Spinal cord (tissue), 10 donors: ENCODE data around the gene DNAH8. TPM values are rescaled to one million over a fixed set of nuclear protein-coding genes. Genes with fewer than 3 reads are reported as not detected.

Experiments
- DNase-seq, 6 donors: peaks; one replicate each; pipeline versions ENCODE4 v3.0.0 to v3.0.0-alpha.2; 2013 to 2015; ENCODE audit warnings: low spot score in 6 of 6, low read depth in 4 of 6
- H3K27ac ChIP-seq: one replicate; pipeline ENCODE4 v1.5.1; 2013; ENCODE audit warnings: low read depth, low read length, control low read depth
- H3K27me3 ChIP-seq: one replicate; pipeline ENCODE4 v1.6.1; 2013; ENCODE audit warnings: low read length; ENCODE audit not compliant: control insufficient read depth, insufficient read depth
- H3K36me3 ChIP-seq: one replicate; pipeline ENCODE4 v1.6.1; 2013; ENCODE audit warnings: low read length; ENCODE audit not compliant: control insufficient read depth, insufficient read depth
- H3K4me1 ChIP-seq: one replicate; pipeline ENCODE4 v1.6.1; 2013; ENCODE audit warnings: low read length; ENCODE audit not compliant: control insufficient read depth, insufficient read depth
- H3K4me3 ChIP-seq: one replicate; pipeline ENCODE4 v1.5.1; 2013; ENCODE audit warnings: low read depth, low read length, control low read depth
- H3K9me3 ChIP-seq: one replicate; pipeline ENCODE4 v1.6.1; 2013; ENCODE audit warnings: low read length; ENCODE audit not compliant: control insufficient read depth, insufficient read depth
- WGBS: methylation state at CpG from one replicate; pipeline ENCODE4 v1.1.5; 2013; ENCODE audit warnings: missing lambda C conversion rate; ENCODE audit not compliant: insufficient coverage; 5-methylcytosine and 5-hydroxymethylcytosine counted together
- polyA plus RNA-seq, 2 donors: library from polyadenylated mRNA; unstranded; fragments of 120-200 nt; gene quantifications; one replicate each; pipeline ENCODE4 v1.2.1, GENCODE V29; 2013; ENCODE audit not compliant: insufficient read length in 2 of 2
- total RNA-seq, 2 donors: library from RNA; depleted of rRNA in 1 of 2; stranded (reverse); fragments of 120-200 nt in 1 of 2; fragments of >200 nt in 1 of 2; gene quantifications; one replicate each; pipeline versions ENCODE4 v1.2.3 to v1.2.4, GENCODE V29; 2013 to 2014
- donor health status: healthy.

The DNAH8 gene
- total and polyA plus RNA-seq, 4 donors = 0.03 to 0.17 (median 0.08) TPM

DNA sequence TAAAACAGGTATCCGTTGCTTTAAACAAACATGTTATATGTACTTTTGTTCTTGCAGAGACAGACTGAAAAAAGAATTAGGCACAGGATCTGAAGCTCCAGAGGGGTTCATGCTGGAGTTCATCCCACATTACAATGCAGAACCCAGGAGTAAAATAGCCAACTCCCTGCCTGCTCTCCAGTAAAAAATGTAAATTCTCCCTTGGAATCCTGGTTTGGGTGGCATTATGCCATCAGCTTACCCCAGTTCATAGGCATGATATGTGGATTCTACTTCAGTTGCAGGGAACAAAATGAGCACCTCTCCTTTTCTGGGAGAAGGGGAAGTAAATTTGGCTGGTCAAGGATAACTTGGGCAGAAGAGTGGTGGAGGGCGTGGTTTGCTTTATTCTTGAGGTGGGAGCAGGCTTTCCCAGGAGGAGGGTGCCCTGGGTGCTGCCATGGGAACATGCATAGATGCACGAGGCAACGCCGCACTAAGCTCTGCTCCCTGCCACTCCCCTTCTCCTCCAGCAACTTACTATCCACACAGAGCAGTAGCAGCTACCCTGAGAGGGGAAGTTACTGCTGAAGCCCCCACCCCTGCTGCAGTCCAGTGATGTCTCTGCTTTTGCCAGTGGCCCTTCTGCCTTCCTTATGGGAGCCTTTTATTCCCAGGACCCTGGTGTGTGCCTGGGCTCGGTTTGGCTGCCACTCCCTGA, 261.8 kb downstream of the DNAH8 start:
- Histone ChIP-seq H3K9me3 (no peaks in the 10 kb centered on the region), H3K4me3 (no peak overlapping the region), H3K36me3 (no peaks in the 10 kb centered on the region), H3K27me3 (no peaks in the 10 kb centered on the region), H3K27ac (no peak overlapping the region), H3K4me1 (peaks cover 5% of the 10 kb centered on the region)
- peak in 1 of 6 donors; percentile 59 for DNase-seq
- 38% methylated on average over 2 of the region's 6 CpGs for WGBS

DNA sequence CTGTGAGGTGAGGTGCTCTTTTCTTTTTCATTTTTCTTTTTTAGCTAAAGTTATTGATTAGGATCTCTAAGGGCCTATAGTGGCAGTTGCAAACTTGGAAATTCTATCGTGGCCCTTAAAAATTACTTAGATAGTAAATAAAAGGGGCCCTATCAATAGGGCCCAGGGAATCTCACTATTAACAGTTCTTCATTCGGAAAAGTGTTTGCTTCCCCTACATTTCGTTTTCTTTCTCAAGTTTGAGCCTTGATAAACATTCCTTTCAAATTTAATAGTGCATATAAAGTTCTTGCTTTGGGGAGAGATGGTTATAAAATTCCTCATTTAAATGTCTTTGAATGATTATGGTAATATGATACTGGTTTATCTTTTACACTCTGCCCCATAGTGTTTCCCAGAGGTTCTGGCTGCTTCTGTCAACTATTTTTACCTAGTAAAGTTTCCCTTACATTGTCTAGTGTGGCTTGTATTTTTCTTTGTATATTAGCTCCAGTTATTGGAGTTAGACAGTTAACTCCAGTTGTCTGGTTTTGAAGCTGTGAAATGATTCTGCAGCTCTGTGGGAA, 263.1 kb downstream of the DNAH8 start:
- Histone ChIP-seq H3K27ac (no peak overlapping the region), H3K36me3 (no peaks in the 10 kb centered on the region), H3K4me1 (peaks cover 5% of the 10 kb centered on the region), H3K9me3 (no peaks in the 10 kb centered on the region), H3K4me3 (no peak overlapping the region), H3K27me3 (no peaks in the 10 kb centered on the region)
- no CpG with 5 or more reads among the region's 3 CpGs for WGBS
- no peak for DNase-seq

DNA sequence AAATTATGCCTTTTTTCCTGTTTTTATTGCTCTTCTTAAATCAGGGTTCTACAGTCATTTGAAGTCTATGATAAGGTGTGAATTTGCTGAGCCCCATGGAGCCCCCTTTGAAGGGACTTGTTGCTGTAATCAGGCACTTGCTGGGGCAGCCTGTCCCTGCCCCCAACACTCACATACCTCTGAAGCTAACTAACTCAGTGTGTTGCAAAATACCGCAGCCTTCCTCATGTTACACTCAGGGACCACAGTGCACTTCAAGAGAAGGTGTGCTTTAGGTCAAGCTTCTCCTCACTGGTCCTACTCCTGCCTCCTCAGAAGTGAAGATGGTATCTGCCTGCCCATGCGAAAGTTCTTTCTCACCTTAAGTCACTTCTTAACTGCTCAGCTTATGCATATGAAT, 267.4 kb downstream of the DNAH8 start:
- H3K36me3 ChIP-seq = no peaks in the 10 kb centered on the region
- H3K27me3 ChIP-seq = no peaks in the 10 kb centered on the region
- H3K27ac ChIP-seq = no peak overlapping the region
- H3K4me3 ChIP-seq = no peak overlapping the region
- H3K4me1 ChIP-seq = no peaks in the 10 kb centered on the region
- no peaks in the 10 kb centered on the region for H3K9me3 ChIP-seq
- WGBS = 68% methylated on average over 2 of the region's 2 CpGs
- no peak for DNase-seq

DNA sequence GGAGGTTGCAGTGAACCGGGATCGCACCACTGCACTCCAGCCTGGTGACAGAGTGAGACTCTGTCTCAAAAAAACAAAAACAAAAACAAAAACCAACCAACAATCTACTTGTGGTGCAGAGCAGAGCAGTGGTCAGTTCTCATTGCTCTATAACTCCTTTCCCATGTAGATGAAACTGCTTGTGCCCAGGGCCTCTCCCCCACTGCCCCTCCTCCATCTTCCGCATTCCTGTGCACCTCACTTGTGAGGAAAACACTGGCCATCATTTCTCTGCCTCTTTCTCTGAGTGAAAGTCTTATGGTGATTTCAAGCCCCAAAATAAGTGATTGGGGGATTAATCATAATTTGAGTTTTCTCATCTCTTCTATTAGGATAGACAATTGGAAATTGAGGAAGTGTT, 269.6 kb downstream of the DNAH8 start:
- Histone ChIP-seq H3K4me3 (no peak overlapping the region), H3K9me3 (no peaks in the 10 kb centered on the region), H3K27ac (no peak overlapping the region), H3K4me1 (no peaks in the 10 kb centered on the region), H3K36me3 (no peaks in the 10 kb centered on the region), H3K27me3 (peaks cover 2% of the 10 kb centered on the region)
- WGBS = no CpG with 5 or more reads among the region's 3 CpGs
- no peak for DNase-seq

DNA sequence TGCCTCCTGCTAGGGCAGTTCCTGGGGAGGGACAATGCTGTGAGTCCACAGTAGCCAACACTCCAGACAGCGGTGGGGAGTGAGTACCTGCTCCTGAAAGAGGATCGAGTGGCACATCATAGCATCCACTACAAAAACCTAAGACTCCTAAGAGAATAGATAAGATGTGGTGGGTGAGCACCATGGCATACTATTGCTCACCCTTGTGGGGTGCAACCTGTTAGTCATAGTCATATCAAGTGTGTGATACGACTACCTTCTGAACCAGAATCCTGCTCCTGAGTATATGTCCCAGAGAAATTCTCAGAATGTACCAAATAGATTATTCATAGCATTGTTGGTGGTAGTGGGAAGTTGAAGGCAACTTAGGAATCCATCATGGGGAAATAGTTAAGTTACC, 270.7 kb downstream of the DNAH8 start:
- Histone ChIP-seq H3K9me3 (no peaks in the 10 kb centered on the region), H3K27ac (no peak overlapping the region), H3K4me1 (no peaks in the 10 kb centered on the region), H3K27me3 (peaks cover 2% of the 10 kb centered on the region), H3K4me3 (no peak overlapping the region), H3K36me3 (no peaks in the 10 kb centered on the region)
- no CpG with 5 or more reads among the region's 3 CpGs for WGBS
- DNase-seq = no peak

DNA sequence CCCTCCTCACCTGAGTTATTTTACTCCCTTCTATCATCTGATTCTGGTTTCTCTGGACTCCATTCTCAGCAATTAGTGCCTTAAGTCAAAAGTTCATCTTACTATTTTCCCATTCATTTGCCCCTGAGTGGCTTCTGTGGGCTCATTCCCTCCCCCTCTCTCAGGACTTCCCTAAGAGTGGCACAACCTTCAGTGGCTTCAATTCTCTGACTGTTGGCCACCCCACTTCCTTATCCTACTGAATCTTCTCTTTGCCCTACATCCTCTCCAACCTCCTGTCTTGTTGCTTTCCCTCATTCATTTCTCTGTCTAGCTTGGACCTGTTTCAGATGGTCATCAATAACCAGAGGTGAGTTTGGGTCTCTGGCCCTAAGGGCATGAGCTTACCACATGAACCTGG, 272.4 kb downstream of the DNAH8 start:
- H3K27me3 ChIP-seq = peaks cover 2% of the 10 kb centered on the region
- DNase-seq = no peak
- no peaks in the 10 kb centered on the region for H3K9me3 ChIP-seq
- H3K4me3 ChIP-seq = no peak overlapping the region
- H3K36me3 ChIP-seq = no peaks in the 10 kb centered on the region
- no peaks in the 10 kb centered on the region for H3K4me1 ChIP-seq
- no peak overlapping the region for H3K27ac ChIP-seq

DNA sequence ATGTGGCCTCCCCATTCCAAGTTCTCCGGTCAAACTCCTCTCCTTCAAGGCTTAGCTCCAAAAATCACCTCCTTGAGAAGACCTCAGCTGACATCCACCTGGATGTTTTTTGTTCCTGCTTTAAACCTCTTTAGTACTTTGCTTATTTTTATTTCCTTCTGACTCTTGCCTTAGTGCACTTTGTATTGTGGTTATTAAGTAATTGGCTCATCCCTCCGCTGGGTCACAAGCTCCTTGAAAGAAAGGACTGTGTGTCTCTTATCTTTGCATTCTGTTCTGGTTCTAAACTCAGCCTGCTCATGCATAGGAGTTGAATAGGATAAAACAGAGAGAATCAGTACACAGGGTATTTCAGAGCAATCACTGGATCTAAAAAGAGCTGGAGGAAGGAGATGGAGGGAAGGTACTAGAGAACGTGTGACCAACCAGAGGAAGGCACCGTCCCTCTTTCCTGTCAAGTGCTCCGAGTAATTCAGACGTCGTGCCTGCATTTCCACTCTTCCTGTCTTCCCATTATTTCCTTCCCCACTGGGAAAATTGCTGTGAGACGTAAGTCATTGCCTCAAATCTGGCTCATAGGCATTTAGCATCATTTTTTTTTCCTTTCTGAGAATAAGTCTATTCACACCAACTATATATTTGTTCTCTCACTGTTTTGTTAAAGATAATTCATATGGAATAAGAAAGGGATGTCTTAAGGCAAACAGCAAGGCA, 273.8 kb downstream of the DNAH8 start:
- H3K4me1 ChIP-seq = no peaks in the 10 kb centered on the region
- H3K4me3 ChIP-seq = no peak overlapping the region
- WGBS = 49% methylated on average over 7 of the region's 8 CpGs
- H3K36me3 ChIP-seq = no peaks in the 10 kb centered on the region
- H3K27me3 ChIP-seq = peaks cover 2% of the 10 kb centered on the region
- H3K27ac ChIP-seq = no peak overlapping the region
- DNase-seq = peak in 1 of 6 donors; percentile 57
- no peaks in the 10 kb centered on the region for H3K9me3 ChIP-seq

DNA sequence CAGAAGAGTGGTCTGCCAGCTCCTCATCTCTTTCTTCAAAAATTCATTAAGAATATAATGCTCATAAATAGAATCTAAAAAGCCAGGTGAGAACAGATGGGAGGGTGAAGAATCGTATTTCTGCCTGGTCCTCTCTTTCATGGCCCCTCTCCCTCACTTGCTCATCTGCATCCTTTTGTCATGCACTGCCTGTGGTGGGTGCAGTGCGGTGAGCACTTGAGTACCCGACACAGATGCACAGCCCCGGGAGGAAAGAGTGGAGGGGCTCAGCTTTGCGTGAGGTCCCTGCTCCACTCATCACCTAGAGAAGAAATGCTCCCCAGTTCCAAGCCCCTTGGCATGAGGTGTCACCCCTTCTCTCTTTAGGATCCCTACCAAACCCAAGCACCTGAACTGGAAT, 275.4 kb downstream of the DNAH8 start:
- no peak for DNase-seq
- peaks cover 2% of the 10 kb centered on the region for H3K27me3 ChIP-seq
- no peak overlapping the region for H3K27ac ChIP-seq
- H3K36me3 ChIP-seq = no peaks in the 10 kb centered on the region
- no peak overlapping the region for H3K4me3 ChIP-seq
- WGBS = no CpG with 5 or more reads among the region's 5 CpGs
- H3K9me3 ChIP-seq = no peaks in the 10 kb centered on the region
- no peaks in the 10 kb centered on the region for H3K4me1 ChIP-seq

DNA sequence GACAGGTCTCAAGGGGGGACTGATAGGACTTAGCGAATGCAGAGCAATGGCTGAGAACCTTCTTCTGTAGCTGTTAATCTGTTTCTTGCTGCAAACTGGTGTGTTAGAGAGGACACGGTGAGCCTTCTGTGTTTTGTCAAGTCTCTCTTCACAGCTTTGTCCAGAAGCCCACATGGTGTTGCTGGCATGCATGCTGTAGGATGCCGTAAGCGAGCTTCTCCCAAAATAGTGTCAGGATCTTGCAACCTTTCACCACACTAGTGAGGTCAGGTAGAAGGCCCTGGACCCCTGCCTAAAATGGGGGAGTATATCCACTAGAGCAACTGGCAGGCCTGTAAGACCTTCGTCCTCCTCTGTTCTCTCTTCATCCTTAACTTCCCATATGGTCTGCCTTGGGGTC, 281.6 kb downstream of the DNAH8 start:
- Histone ChIP-seq H3K4me3 (no peak overlapping the region), H3K36me3 (no peaks in the 10 kb centered on the region), H3K9me3 (no peaks in the 10 kb centered on the region), H3K27me3 (no peaks in the 10 kb centered on the region), H3K27ac (no peak overlapping the region), H3K4me1 (no peaks in the 10 kb centered on the region)
- no peak for DNase-seq
- WGBS = 92% methylated on average over 3 of the region's 5 CpGs
